Stimulated activated CD8-positive, alpha-beta memory T cell treated with anti-CD3 and anti-CD28 coated beads, Interleukin-7, amount 100 ng/mL, for 4 hours (primary cell): ENCODE data around the gene PRPF6.
"Not testable (repeated sequence)": the region's sequence is repeated elsewhere in the genome, so short reads cannot be mapped to it uniquely, and the experiment has no call there.

Experiments used
- DNase-seq, 2 donors: peaks; one replicate each; pipeline ENCODE4 v3.0.0-alpha.2; 2020; ENCODE audit warnings: low read depth in 2 of 2

PRPF6 gene

GRCh38 chr20:63973636-63974401 is 7.1 kb upstream of the PRPF6 start:
- peak in 1 of 2 donors; percentile 65 for DNase-seq

GRCh38 chr20:63974402-63975200 is 6.3 kb upstream of the PRPF6 start:
- DNase-seq: no peak

GRCh38 chr20:63976511-63976910 is 4.4 kb upstream of the PRPF6 start:
- DNase-seq: not testable (repeated sequence)

GRCh38 chr20:63976980-63977738 is 3.8 kb upstream of the PRPF6 start:
- no peak for DNase-seq

GRCh38 chr20:63977739-63978276 is 3.1 kb upstream of the PRPF6 start:
- DNase-seq: peak in 1 of 2 donors; percentile 64

- peak in 1 of 2 donors; percentile 57 for DNase-seq
Observed at GRCh38 chr20:63978319-63979228, 2.4 kb upstream of the PRPF6 start.

- no peak for DNase-seq
Observed at GRCh38 chr20:63979229-63979556, 1.7 kb upstream of the PRPF6 start.

- peak; percentile 77 to 85 for DNase-seq
Observed at GRCh38 chr20:63979557-63980316, 1.2 kb upstream of the PRPF6 start, which contains the start of gene SAMD10. Gene SAMD10, minus strand, starts transcription at chr20:63979642. Its CDS starts 175 bp downstream, at chr20:63979467.

GRCh38 chr20:63980317-63980805 is 571 bp upstream of the PRPF6 start:
- DNase-seq: no peak

- no peak for DNase-seq
Observed at GRCh38 chr20:63982937-63983336, 2.0 kb downstream of the PRPF6 start.

GRCh38 chr20:64000906-64001305 is 20.0 kb downstream of the PRPF6 start:
- no peak for DNase-seq

GRCh38 chr20:64001607-64002011 is 20.7 kb downstream of the PRPF6 start:
- DNase-seq: no peak

GRCh38 chr20:64003960-64004725 is 23.2 kb downstream of the PRPF6 start:
- DNase-seq: no peak

- no peak for DNase-seq
Observed at GRCh38 chr20:64005394-64005793, 24.5 kb downstream of the PRPF6 start.

GRCh38 chr20:64006490-64006889 is 25.6 kb downstream of the PRPF6 start:
- no peak for DNase-seq

- no peak for DNase-seq
Observed at GRCh38 chr20:64006902-64007301, 26.0 kb downstream of the PRPF6 start.

GRCh38 chr20:64009811-64010387 is 29.0 kb downstream of the PRPF6 start:
- DNase-seq: no peak

GRCh38 chr20:64010711-64011237 is 29.8 kb downstream of the PRPF6 start:
- DNase-seq: no peak

- no peak for DNase-seq
Observed at GRCh38 chr20:64011366-64011779, 30.4 kb downstream of the PRPF6 start.
